ENCODE measurements around the gene WIPI1. TPM values are rescaled to one million over a fixed set of nuclear protein-coding genes. Genes with fewer than 3 reads are reported as not detected.

Gene WIPI1
- total and polyA plus RNA-seq, 2 of the 13 experiments (the other 11 are each of a cell fraction or from before 2014, with no cell fraction given), result 29.4 to 141 TPM

GRCh38 chr17:68482576-68483041 lies 25.3 kb upstream of the WIPI1 start:
- peak overlapping the region; percentile 14 for H3K4me2 ChIP-seq (ENCODE audit: low read depth, low read length)
- peak overlapping the region; percentile 62 for H3K27ac ChIP-seq (ENCODE audit: extremely low read length, insufficient read depth, low read length)
- H3K36me3 ChIP-seq (replicated peaks in 1 of 2; ENCODE audit: control insufficient read depth in 1 of 2, insufficient read depth in 2 of 2, low read length in 2 of 2), result no peaks in the 10 kb centered on the region
- ChIA-PET POLR2A (interaction anchor here (0.7 to 1.6 kb wide), 6 partner anchors 8 to 277 kb away, joined by 3 to 6 read pairs (median 4); partner anchors contain the start of genes AMZ2 and PRKAR1A), CTCF (ENCODE audit: low intra/inter-chr PET ratio, low total read pairs) (no interaction called here)
- H4K20me1 ChIP-seq (ENCODE audit: insufficient read depth, low read length), result no peaks in the 10 kb centered on the region
- no peak overlapping the region for H2AFZ ChIP-seq (ENCODE audit: low read length)
- ATAC-seq (peak; percentile 86), DNase-seq (ENCODE audit: low spot score) (peak; percentile 97), FAIRE-seq (peak; percentile 77)
- no TSS peak for BruUV-seq (replicated peaks)
- 2% methylated on average over 4 of the region's 4 CpGs for WGBS (ENCODE audit: low lambda C conversion rate)
- peaks cover 70% of the 10 kb centered on the region for H3K4me1 ChIP-seq (ENCODE audit: insufficient read depth, low read length)
- H3K4me3 ChIP-seq (replicated peaks in 1 of 3; ENCODE audit: insufficient read depth in 1 of 3, low read depth in 2 of 3, low read length in 3 of 3), result no peak overlapping the region; a peak in 1 of 6 replicates
- no peaks in the 10 kb centered on the region for H3K79me2 ChIP-seq (ENCODE audit: insufficient read depth, low read length)
- no peaks in the 10 kb centered on the region for H3K27me3 ChIP-seq (ENCODE audit: control insufficient read depth in 1 of 2, insufficient read depth in 2 of 2, low read length in 2 of 2)
- in situ Hi-C loops (cut with HindIII; ENCODE audit: extremely low pct_ligation_motif_present, low pct_unique_long_range_greater_than_20kb) (no loop called here), intact Hi-C loops (cut with micrococcal nuclease; ENCODE audit: unreplicated experiment) (no loop called here)
- H3K9me3 ChIP-seq (ENCODE audit: low read length), result peaks cover 6% of the 10 kb centered on the region
- H3K9ac ChIP-seq (ENCODE audit: insufficient read depth, low read depth, low read length), result 0 out of 2 replicates have a peak overlapping the region, but pooled peaks have one; percentile 4
- no peak for TF ChIP-seq ZNF562 (CRISPR knock-in tag; IDR thresholded peaks at IDR 0.05; ENCODE audit: borderline replicate concordance)
- peak; percentile 33; the same call in 1 of the 2 replicates for TF ChIP-seq ONECUT2 (CRISPR knock-in tag; IDR thresholded peaks at IDR 0.05)
- no peak for TF ChIP-seq CREBL2 (CRISPR knock-in tag; IDR thresholded peaks at IDR 0.05; ENCODE audit: borderline replicate concordance)
- no peak for TF ChIP-seq NCOA1 (CRISPR knock-in tag; IDR thresholded peaks at IDR 0.05)
- TF ChIP-seq ZNF672 (CRISPR knock-in tag; IDR thresholded peaks at IDR 0.05), result no peak
- TF ChIP-seq THAP8 (CRISPR knock-in tag; IDR thresholded peaks at IDR 0.05; ENCODE audit: borderline replicate concordance), result no peak
- TF ChIP-seq, protein P1, sequence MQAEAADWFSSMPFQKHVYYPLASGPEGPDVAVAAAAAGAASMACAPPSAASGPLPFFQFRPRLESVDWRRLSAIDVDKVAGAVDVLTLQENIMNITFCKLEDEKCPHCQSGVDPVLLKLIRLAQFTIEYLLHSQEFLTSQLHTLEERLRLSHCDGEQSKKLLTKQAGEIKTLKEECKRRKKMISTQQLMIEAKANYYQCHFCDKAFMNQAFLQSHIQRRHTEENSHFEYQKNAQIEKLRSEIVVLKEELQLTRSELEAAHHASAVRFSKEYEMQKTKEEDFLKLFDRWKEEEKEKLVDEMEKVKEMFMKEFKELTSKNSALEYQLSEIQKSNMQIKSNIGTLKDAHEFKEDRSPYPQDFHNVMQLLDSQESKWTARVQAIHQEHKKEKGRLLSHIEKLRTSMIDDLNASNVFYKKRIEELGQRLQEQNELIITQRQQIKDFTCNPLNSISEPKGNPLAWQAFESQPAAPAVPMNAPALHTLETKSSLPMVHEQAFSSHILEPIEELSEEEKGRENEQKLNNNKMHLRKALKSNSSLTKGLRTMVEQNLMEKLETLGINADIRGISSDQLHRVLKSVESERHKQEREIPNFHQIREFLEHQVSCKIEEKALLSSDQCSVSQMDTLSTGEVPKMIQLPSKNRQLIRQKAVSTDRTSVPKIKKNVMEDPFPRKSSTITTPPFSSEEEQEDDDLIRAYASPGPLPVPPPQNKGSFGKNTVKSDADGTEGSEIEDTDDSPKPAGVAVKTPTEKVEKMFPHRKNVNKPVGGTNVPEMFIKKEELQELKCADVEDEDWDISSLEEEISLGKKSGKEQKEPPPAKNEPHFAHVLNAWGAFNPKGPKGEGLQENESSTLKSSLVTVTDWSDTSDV (CRISPR knock-in tag; IDR thresholded peaks at IDR 0.05), result no peak
- TF ChIP-seq, protein P2, sequence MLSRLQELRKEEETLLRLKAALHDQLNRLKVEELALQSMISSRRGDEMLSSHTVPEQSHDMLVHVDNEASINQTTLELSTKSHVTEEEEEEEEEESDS (CRISPR knock-in tag; IDR thresholded peaks at IDR 0.05; ENCODE audit: borderline replicate concordance), result peak; percentile 75; the same call in 1 of the 2 replicates
- TF ChIP-seq TCF7L2 (IDR thresholded peaks at IDR 0.05; ENCODE audit: low read depth, low read length), result peak; percentile 35; the same call in 1 of the 2 replicates
- no peak for TF ChIP-seq ARHGAP35 (CRISPR knock-in tag; IDR thresholded peaks at IDR 0.05; ENCODE audit: borderline replicate concordance)
- TF ChIP-seq, protein P3, sequence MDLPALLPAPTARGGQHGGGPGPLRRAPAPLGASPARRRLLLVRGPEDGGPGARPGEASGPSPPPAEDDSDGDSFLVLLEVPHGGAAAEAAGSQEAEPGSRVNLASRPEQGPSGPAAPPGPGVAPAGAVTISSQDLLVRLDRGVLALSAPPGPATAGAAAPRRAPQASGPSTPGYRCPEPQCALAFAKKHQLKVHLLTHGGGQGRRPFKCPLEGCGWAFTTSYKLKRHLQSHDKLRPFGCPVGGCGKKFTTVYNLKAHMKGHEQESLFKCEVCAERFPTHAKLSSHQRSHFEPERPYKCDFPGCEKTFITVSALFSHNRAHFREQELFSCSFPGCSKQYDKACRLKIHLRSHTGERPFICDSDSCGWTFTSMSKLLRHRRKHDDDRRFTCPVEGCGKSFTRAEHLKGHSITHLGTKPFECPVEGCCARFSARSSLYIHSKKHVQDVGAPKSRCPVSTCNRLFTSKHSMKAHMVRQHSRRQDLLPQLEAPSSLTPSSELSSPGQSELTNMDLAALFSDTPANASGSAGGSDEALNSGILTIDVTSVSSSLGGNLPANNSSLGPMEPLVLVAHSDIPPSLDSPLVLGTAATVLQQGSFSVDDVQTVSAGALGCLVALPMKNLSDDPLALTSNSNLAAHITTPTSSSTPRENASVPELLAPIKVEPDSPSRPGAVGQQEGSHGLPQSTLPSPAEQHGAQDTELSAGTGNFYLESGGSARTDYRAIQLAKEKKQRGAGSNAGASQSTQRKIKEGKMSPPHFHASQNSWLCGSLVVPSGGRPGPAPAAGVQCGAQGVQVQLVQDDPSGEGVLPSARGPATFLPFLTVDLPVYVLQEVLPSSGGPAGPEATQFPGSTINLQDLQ (CRISPR knock-in tag; IDR thresholded peaks at IDR 0.05), result no peak
- no peak for TF ChIP-seq ZFP1 (CRISPR knock-in tag; IDR thresholded peaks at IDR 0.05)
- peak; percentile 93 for TF ChIP-seq MED1 (CRISPR knock-in tag; IDR thresholded peaks at IDR 0.05)
- TF ChIP-seq ZNF20 (CRISPR knock-in tag; IDR thresholded peaks at IDR 0.05), result no peak
- TF ChIP-seq, protein P4, sequence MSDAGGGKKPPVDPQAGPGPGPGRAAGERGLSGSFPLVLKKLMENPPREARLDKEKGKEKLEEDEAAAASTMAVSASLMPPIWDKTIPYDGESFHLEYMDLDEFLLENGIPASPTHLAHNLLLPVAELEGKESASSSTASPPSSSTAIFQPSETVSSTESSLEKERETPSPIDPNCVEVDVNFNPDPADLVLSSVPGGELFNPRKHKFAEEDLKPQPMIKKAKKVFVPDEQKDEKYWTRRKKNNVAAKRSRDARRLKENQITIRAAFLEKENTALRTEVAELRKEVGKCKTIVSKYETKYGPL (CRISPR knock-in tag; IDR thresholded peaks at IDR 0.05), result no peak
- TF ChIP-seq TEAD2 (CRISPR knock-in tag; IDR thresholded peaks at IDR 0.05), result no peak
- no peak for TF ChIP-seq ZNF44 (CRISPR knock-in tag; IDR thresholded peaks at IDR 0.05)
- TF ChIP-seq KMT2A (CRISPR knock-in tag; IDR thresholded peaks at IDR 0.05), result no peak

Measured in HepG2 (cell line).